Loucy (cell line): ENCODE data around the gene AK2.
"Not testable (repeated sequence)": the region's sequence is repeated elsewhere in the genome, so short reads cannot be mapped to it uniquely, and the experiment has no call there.

Experiments
- H2AFZ ChIP-seq: fragments of 200-600 bp; sonication (generic); 2 replicates; pipeline ENCODE4 v1.6.0; 2016; ENCODE audit warnings: antibody characterized with exemption, mild to moderate bottlenecking, low read length, moderate library complexity
- H3F3A ChIP-seq: fragments of 200-600 bp; 2 replicates; pipeline ENCODE4 v1.6.0; 2016; ENCODE audit warnings: antibody characterized with exemption, low read depth, mild to moderate bottlenecking
- H3K27me3 ChIP-seq: fragments of 200-600 bp; sonication (generic); 2 replicates; pipeline ENCODE4 v1.6.1; 2014; ENCODE audit warnings: low read length, mild to moderate bottlenecking; ENCODE audit not compliant: insufficient read depth, poor library complexity, severe bottlenecking
- H3K36me3 ChIP-seq: fragments of 200-600 bp; sonication (generic); 2 replicates; pipeline ENCODE4 v1.6.1; 2016; ENCODE audit warnings: low read length; ENCODE audit not compliant: insufficient read depth
- H3K4me1 ChIP-seq: fragments of 200-600 bp; sonication (generic); 2 replicates; pipeline ENCODE4 v1.5.1; 2014; ENCODE audit warnings: low read length, mild to moderate bottlenecking; ENCODE audit not compliant: insufficient read depth, poor library complexity, severe bottlenecking
- H3K4me2 ChIP-seq: fragments of 200-600 bp; sonication (generic); 2 replicates; pipeline ENCODE4 v1.6.0; 2014; ENCODE audit warnings: antibody characterized with exemption, low read length, low read depth, mild to moderate bottlenecking; ENCODE audit not compliant: poor library complexity, severe bottlenecking
- H3K4me3 ChIP-seq: fragments of 200-600 bp; sonication (generic); 2 replicates; pipeline ENCODE4 v1.5.1; 2014; ENCODE audit warnings: low read length, mild to moderate bottlenecking, mixed read lengths; ENCODE audit not compliant: poor library complexity, severe bottlenecking
- H3K79me2 ChIP-seq: fragments of 200-600 bp; sonication (generic); 2 replicates; pipeline ENCODE4 v1.6.1; 2014; ENCODE audit warnings: low read length; ENCODE audit not compliant: insufficient read depth
- H3K9ac ChIP-seq: fragments of 200-600 bp; sonication (generic); 2 replicates; pipeline ENCODE4 v1.6.0; 2014; ENCODE audit warnings: mild to moderate bottlenecking, low read depth, low read length, moderate library complexity; ENCODE audit not compliant: poor library complexity, severe bottlenecking
- H3K9me2 ChIP-seq: fragments of 200-600 bp; sonication (generic); replicated peaks from 2 replicates; pipeline ENCODE4 v1.6.1; 2016; ENCODE audit warnings: low read depth, low read length, mixed read lengths
- H3K9me3 ChIP-seq: fragments of 200-600 bp; sonication (generic); 2 replicates; pipeline ENCODE4 v1.6.1; 2014; ENCODE audit warnings: mild to moderate bottlenecking, antibody characterized with exemption, low read length, low read depth; ENCODE audit not compliant: insufficient read depth
- H4K20me1 ChIP-seq: fragments of 200-600 bp; sonication (generic); 2 replicates; pipeline ENCODE4 v1.6.0; 2014; ENCODE audit warnings: antibody characterized with exemption, low read length, mild to moderate bottlenecking; ENCODE audit not compliant: insufficient read depth, poor library complexity, severe bottlenecking
- CTCF ChIP-seq: fragments of 200-600 bp; sonication (generic); conservative IDR thresholded peaks from 2 replicates; pipeline ENCODE4 v1.5.1; 2014; ENCODE audit warnings: mild to moderate bottlenecking, antibody characterized with exemption, low read length
- EZH2phosphoT487 ChIP-seq: fragments of 200-600 bp; IDR thresholded peaks from 2 replicates; pipeline ENCODE4 v1.6.1; 2018; ENCODE audit warnings: antibody characterized with exemption, mild to moderate bottlenecking, moderate library complexity, borderline replicate concordance

The AK2 gene

GRCh38 chr1:33072707-33073106, 36.0 kb upstream of the AK2 start:
- Histone ChIP-seq H3K4me3 (no peak overlapping the region), H3K9me2 (no peaks in the 10 kb centered on the region), H2AFZ (no peak overlapping the region), H3K4me2 (no peak overlapping the region), H3K9ac (no peak overlapping the region), H4K20me1 (no peaks in the 10 kb centered on the region), H3F3A (no peaks in the 10 kb centered on the region), H3K36me3 (no peaks in the 10 kb centered on the region), H3K27me3 (peaks cover 18% of the 10 kb centered on the region), H3K9me3 (no peaks in the 10 kb centered on the region), H3K4me1 (no peaks in the 10 kb centered on the region), H3K79me2 (no peaks in the 10 kb centered on the region)
- TF ChIP-seq CTCF (no peak), EZH2phosphoT487 (no peak)

- TF ChIP-seq EZH2phosphoT487, result no peak
- TF ChIP-seq CTCF, result no peak
- H3K9me3 ChIP-seq, result no peaks in the 10 kb centered on the region
- no peaks in the 10 kb centered on the region for H3K79me2 ChIP-seq
- H3K4me3 ChIP-seq, result no peak overlapping the region
- H3K9me2 ChIP-seq, result no peaks in the 10 kb centered on the region
- H2AFZ ChIP-seq, result no peak overlapping the region
- H3K4me2 ChIP-seq, result no peak overlapping the region
- H3K27me3 ChIP-seq, result peaks cover 18% of the 10 kb centered on the region
- no peaks in the 10 kb centered on the region for H3K4me1 ChIP-seq
- no peaks in the 10 kb centered on the region for H3K36me3 ChIP-seq
- no peaks in the 10 kb centered on the region for H4K20me1 ChIP-seq
- no peaks in the 10 kb centered on the region for H3F3A ChIP-seq
- no peak overlapping the region for H3K9ac ChIP-seq
These were observed 33.9 kb upstream of the AK2 start for GRCh38 chr1:33070628-33071027.

GRCh38 chr1:33068108-33068507, 31.4 kb upstream of the AK2 start:
- peaks cover 18% of the 10 kb centered on the region for H3K27me3 ChIP-seq
- not testable (repeated sequence) for H3F3A ChIP-seq, H3K4me1 ChIP-seq, H3K4me3 ChIP-seq, H3K9me3 ChIP-seq, H4K20me1 ChIP-seq, H3K4me2 ChIP-seq, H3K9me2 ChIP-seq, H2AFZ ChIP-seq, H3K36me3 ChIP-seq, H3K79me2 ChIP-seq, H3K9ac ChIP-seq

- not testable (repeated sequence) for H3K4me1 ChIP-seq, H3K36me3 ChIP-seq, H3K9me3 ChIP-seq, H3K4me2 ChIP-seq, H2AFZ ChIP-seq, H3K4me3 ChIP-seq, H3K79me2 ChIP-seq, H4K20me1 ChIP-seq, H3K9ac ChIP-seq, H3K9me2 ChIP-seq, H3F3A ChIP-seq
- peaks cover 18% of the 10 kb centered on the region for H3K27me3 ChIP-seq
These were observed 29.8 kb upstream of the AK2 start for GRCh38 chr1:33066477-33066876.
